GM19395 (cell line): ENCODE data around the gene UBTF.
"Not testable (repeated sequence)": the region's sequence is repeated elsewhere in the genome, so short reads cannot be mapped to it uniquely, and the experiment has no call there.

ENCODE experiments used
- ATAC-seq: cut with Tn5 transposase; IDR thresholded peaks from one replicate; pipeline ENCODE4 v1.9.1; 2021; ENCODE audit warnings: mild to moderate bottlenecking, moderate library complexity; ENCODE audit not compliant: unreplicated experiment

UBTF gene

GRCh38 chr17:44247440-44247841 is 28.0 kb upstream of the UBTF start:
- no peak for ATAC-seq

- no peak for ATAC-seq
Measured at GRCh38 chr17:44241106-44241624, 21.7 kb upstream of the UBTF start.

DNA sequence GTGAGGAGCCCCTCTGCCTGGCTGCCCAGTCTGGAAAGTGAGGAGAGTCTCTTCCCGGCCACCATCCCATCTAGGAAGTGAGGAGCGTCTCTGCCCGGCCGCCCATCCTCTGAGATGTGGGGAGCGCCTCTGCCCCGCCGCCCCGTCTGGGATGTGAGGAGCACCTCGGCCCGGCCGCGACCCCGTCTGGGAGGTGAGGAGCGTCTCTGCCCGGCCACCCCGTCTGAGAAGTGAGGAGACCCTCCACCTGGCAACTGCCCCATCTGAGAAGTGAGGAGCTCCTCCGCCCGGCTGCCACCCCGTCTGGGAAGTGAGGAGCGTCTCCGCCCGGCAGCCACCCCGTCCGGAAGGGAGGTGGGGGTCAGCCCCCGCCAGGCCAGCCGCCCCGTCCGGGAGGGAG is 18.4 kb upstream of the UBTF start:
- ATAC-seq, result not testable (repeated sequence)

- ATAC-seq, result no peak
Measured at GRCh38 chr17:44236444-44236991, 17.0 kb upstream of the UBTF start.

DNA sequence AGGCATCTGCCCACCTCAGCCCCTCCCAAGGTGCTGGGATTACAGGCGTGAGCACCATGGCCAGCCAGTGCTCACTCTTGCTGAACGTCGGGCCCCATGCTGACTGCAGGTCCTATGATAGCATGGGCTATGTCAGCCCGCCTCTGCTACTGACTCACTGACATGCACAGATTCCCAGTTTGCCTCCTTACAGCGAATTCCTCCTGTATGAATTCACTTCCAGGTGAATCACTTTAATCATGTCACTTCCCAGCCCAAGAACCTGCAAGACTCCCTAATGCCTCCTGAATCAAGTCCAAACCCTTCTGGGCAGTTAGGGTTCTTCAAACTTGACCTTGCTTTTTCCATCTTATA is 16.1 kb upstream of the UBTF start:
- ATAC-seq, result no peak

DNA sequence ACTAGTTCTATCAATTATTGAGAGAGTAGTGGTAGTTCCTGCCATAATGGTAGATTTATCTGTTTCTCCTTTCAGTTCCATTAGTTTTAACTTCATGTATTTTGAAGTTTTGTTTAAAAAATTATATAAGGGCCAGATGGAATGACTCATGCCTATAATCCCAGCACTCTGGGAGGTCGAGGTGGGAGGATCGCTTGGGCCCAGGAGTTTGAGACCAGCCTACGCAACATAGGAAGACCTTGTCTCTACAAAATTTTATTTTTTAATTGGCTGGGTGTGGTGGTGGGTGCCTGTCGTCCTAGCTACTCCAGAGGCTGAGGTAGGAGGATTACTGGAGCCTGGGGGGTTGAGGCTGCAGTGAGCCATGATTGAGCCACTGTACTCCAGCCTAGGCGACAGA is 14.1 kb upstream of the UBTF start:
- no peak for ATAC-seq

DNA sequence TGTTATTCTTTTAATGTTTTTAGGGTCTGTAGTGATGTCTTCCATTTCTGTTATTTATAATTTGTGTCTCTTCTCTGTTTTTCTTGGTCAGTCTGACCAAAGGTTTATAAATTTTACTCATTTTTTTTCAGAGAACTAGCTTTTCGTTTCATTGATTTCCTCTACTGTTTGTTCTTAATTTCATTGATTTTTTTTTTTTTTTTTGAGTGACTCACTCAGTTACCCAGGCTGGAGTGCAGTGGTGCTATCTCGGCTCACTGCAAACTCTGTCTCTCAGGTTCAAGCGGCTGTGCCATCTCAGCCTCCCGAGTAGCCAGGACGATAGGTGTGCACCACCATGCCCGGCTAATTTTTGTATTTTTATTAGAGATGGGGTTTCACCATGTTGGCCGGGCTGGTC is 12.6 kb upstream of the UBTF start:
- ATAC-seq, result no peak

GRCh38 chr17:44230140-44230539 is 10.7 kb upstream of the UBTF start:
- ATAC-seq, result no peak

GRCh38 chr17:44229090-44229489 is 9.6 kb upstream of the UBTF start:
- ATAC-seq, result no peak

- no peak for ATAC-seq
Measured at GRCh38 chr17:44223541-44224071, 4.1 kb upstream of the UBTF start.

DNA sequence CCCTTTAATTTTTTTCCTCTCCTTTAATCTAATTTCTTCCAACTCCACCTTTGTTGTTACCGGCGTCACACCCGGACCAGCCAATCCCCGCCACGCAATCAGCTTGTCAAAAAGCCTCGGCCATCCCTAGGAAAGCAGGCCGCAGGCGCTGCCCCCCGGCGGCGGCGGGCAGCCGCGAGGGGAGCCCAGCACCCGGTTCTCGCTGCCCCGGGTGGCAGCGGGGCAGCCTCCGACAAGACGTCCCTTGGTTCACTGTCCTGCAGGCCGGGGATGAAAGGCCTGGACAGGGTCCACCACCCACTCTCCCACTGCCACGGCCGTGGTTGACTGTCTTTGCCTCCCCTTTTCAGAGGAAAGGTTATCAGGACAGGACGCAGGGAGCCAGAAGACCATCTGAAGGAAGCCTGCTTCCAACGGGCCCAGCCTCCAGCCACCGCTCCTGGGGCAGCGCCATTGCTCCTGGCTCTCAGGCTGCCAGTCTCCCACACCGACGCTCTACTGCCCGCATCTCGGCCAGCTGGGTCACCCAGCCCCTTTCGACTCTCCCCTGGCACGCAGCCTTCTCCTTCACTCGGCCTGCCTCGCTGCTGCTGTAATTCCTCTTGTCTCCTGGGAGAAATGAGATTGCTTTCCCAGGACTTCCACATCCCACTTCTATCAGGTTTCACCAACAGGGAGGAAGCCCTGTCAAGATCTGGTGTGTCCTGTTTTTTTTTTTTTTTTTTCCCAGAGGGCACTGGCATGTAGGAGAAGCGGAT is 2.8 kb upstream of the UBTF start:
- no peak for ATAC-seq

DNA sequence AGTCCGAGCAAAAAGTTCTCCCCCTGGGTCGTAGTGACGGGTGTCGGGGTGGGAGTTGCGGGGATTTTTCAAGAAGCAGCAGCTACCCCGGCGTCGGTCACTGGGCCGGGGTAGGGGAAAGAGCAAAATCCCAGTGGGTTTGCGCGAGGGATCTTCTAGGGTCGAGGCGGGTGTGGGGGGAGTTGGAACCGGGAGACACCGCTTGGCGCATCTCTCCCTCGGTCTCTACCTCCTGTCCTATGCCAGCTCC is 2.3 kb upstream of the UBTF start:
- ATAC-seq, result no peak

GRCh38 chr17:44221084-44221861 is 1.8 kb upstream of the UBTF start:
- ATAC-seq, result no peak

DNA sequence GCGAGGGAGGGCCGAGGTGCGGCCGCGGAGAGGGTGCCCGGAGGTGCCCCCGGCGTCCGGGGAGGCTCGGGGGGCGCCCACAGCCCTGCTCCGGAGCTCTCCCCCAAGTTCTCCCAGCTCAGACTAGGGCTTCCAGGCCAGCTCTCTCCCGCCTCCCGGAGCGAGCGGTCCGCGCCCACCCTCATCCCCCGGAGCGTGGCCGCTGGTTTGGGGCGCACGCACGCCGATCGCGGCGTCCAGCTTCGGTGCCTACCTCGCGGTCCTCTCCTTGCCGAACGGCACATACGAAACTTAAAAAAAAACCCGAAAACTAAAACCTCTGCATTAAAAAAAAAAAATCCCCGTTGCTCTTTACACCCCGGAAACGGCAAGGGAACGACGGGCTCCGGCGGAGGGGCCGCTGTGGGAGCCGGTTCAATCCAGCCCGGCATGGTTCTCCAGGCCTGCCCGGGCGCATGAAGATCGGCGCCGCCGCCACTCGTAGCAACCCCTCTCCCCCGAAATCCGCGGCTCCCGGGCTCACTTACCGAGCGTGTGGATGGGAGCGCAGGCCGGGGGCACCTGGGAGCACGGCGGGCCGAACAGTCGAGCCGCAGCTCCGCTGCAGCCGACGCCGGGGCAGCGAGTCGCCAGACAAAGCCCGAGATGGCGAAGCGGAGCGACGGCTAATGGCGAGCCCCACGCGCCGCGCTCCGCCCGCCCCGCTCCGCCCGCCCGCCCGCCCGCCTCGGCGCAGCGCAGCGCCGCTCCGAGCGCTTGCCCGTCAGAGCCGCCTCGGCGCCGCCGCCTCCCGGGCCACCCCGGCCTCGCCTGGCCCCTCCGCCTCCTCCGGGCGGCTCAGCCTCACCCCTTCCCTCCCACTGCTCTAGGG is 973 bp upstream of the UBTF start:
- no peak for ATAC-seq

DNA sequence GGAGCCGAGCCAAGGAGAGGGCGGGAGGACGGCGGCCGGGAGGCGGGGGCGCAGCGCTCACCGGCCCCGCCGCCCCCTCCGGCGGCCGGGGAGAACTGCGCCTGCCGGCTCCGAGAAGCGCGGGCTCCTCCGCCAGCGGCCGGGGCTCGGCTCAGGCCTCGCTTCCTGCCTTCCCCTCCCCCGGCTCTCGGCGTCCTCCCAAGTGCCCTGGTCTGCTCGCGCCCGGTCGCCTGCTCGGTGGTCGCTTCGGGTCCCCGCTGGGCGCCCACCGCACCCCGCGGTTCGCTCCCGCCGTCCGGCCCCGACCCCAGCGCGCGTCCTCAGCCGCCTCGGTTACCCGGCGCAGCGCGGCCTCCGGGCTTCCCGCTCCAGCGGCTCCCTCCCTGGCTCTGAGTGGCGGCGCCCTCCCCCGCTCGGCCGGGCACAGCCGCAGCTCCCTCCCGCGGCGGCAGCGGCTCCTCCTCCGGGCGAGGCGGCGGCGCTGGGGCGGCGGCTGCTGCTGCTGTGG is 313 bp downstream of the UBTF start:
- ATAC-seq, result no peak

DNA sequence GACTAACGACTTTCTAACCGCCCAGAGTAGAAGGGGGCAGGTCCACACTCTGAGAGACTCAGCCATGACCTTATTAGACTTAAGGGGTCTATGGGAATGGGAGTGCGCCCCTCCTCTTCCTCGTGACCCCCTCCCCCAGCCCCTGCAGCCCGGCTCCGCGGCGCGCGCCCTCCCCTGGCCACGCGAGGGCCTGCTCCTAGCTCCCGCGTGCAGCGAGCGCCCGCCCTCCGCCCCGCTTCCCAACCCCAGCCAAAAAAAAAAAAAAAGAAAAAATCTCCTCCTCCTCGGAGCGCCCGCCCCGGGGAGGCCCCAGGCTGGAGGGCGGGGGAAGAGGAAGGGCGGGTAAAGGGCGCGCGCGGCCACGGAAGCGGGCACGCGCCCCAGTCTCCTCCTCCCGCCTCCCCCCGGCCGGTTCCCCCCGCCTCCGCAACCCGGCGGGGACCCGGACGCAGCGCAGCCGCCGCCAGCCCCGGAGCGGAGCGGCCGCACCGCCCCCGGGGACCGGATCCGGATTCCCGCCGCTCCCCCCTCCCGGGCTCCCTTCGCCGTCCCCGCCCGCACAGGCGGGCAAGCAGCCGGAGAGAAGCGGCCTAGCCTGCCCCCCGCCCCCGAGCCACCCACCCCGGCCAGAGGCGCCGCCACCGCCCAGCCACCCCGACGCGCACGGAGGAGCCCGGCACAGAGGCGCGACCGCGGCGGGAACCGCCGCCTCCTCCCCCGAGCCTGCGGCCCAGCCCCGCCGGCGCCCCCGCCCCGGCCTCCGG is 949 bp downstream of the UBTF start:
- no peak for ATAC-seq

DNA sequence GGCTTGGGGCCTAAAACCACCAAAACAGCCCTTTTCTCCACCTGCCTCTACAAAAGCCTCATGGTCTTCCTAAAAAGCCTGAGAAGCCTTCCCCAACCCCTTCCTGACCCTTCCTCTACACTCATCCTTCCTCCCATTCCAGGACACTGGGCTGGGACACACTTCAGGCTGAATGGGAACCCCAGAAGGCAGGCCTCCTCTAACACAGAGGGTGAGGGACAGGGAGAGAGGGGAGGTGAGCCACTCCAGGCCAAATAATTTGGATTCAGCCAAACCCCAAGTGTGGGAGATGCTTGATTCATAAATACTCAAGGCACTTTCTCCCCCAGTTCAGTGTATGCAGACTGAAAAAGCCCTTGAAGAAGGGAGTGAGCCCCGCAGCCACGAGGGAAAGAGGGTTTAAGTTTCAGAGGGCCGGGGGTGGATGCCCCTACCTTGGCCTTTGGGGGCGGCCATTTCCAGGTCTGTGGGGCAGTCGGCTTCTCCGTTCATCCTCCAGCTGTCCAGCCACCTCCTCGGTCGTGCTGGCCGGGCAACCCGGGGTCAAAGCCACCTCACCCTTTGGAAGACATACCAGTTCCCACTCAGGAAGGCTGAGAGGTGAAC is 1.6 kb downstream of the UBTF start:
- ATAC-seq, result no peak

- no peak for ATAC-seq
Measured at GRCh38 chr17:44216694-44217093, 2.8 kb downstream of the UBTF start.

DNA sequence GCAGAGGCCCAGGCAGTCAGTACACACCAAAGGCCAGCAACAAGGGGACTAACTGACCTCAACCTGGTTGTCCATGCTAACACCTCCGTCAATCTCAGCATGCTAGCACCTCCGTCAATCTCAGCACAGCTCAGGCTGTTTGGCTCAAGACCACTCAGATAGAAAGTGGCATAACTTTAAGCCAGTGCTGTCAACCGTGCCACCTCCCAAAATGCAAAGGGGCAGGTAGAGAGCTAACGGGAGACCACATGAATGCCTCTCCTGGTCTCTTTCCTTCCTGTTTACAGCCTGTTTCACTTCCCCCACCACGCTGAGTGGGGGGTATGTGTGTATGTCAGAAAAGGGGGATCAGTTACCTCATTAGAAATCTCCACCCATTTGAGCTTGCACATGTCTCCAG is 3.3 kb downstream of the UBTF start:
- no peak for ATAC-seq

DNA sequence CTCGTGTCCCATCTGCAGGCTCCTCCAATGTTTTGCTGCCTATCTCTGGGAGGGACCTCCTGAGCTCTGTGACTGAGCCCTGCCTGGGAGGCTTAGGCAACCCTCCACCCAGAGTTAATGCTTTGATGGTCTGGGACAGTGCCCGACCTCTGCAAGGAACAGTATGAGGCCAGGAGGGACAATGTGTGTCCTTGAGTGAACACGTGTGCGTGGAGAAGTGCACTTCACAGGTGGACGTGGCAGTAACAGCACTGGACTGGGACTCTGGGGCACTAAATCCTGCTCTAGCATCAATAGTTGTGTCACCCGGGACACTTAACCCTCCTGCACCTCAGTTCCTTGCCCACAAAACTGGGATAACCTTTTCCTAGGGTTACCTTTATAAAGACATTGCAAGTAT is 4.6 kb downstream of the UBTF start:
- ATAC-seq, result no peak
